ENCODE data around the gene ZFYVE9. TPM values are rescaled to one million over a fixed set of nuclear protein-coding genes. Genes with fewer than 3 reads are reported as not detected.

Gene ZFYVE9
- total and polyA plus RNA-seq, 2 of the 8 experiments (the other 6 are each of a cell fraction or from before 2014, with no cell fraction given), result 5.8 to 26.5 TPM

- H2BK20ac ChIP-seq (ENCODE audit: low read length), result no peak overlapping the region
- no peak overlapping the region for H3K23ac ChIP-seq (ENCODE audit: insufficient read length)
- no peak overlapping the region for H2BK5ac ChIP-seq (ENCODE audit: low read depth, low read length)
- H4K5ac ChIP-seq (ENCODE audit: insufficient read length, low read depth, low read length), result no peak overlapping the region
- no peak overlapping the region; a peak in 2 of 7 replicates for H3K9ac ChIP-seq (replicated peaks in 1 of 4; ENCODE audit: extremely low read depth in 1 of 4, low read depth in 3 of 4, low read length in 3 of 4)
- H2AFZ ChIP-seq (ENCODE audit: low read length), result no peak overlapping the region
- no peaks in the 10 kb centered on the region for H3K79me2 ChIP-seq (ENCODE audit: control insufficient read depth in 1 of 2, insufficient read depth in 2 of 2, low read length in 2 of 2)
- H3K4me1 ChIP-seq (replicated peaks in 1 of 4; ENCODE audit: control insufficient read depth in 3 of 4, insufficient read depth in 4 of 4, low read length in 3 of 4), result peaks cover 0 to 5% (median under 1%) of the 10 kb centered on the region in 4 experiments; a peak in 2 of 7 replicates
- WGBS, 2 experiments (ENCODE audit: extremely low coverage in 1 of 2, insufficient coverage in 1 of 2, insufficient read length in 1 of 2, insufficient replicate concordance in 2 of 2, low coverage in 1 of 2, low lambda C conversion rate in 2 of 2, missing lambda C conversion rate in 1 of 2), result 39% methylated on average over 3 of the region's 3 CpGs; no CpG with 5 or more reads in 1 of the 2 experiments
- no peak overlapping the region for H3K18ac ChIP-seq (ENCODE audit: extremely low read depth, low read length)
- H3K27ac ChIP-seq (ENCODE audit: low read depth, low read length), result 0 out of 2 replicates have a peak overlapping the region, but pooled peaks have one; percentile 26
- H3K79me1 ChIP-seq (ENCODE audit: low read depth, low read length), result no peaks in the 10 kb centered on the region
- FAIRE-seq (peak; percentile 95), DNase-seq (ENCODE audit: low read depth in 1 of 2, low spot score in 2 of 2) (peak in 1 of 2 experiments; percentile 7)
- ChIA-PET CTCF (ENCODE audit: partially characterized antibody) (interaction anchor here (0.7 to 1.1 kb wide), 2 partner anchors 14 to 29 kb away, joined by 3 read pairs; no protein-coding TSS in a partner anchor), POLR2A (ENCODE audit: partially characterized antibody) (interaction anchor here (1.0 to 1.2 kb wide), 2 partner anchors 39 to 188 kb away, joined by 4 read pairs; no protein-coding TSS in a partner anchor)
- no peak overlapping the region for H4K8ac ChIP-seq (ENCODE audit: extremely low read depth, insufficient read depth, low read length)
- H3K9me3 ChIP-seq (ENCODE audit: insufficient read depth in 2 of 2, low read depth in 1 of 2, low read length in 1 of 2), result no peaks in the 10 kb centered on the region
- no peaks in the 10 kb centered on the region for H3K23me2 ChIP-seq (ENCODE audit: low read depth, low read length)
- H3K14ac ChIP-seq (ENCODE audit: insufficient read length), result no peak overlapping the region
- H2BK120ac ChIP-seq (replicated peaks; ENCODE audit: low read depth, low read length), result no peak overlapping the region
- no peak overlapping the region for H2AK5ac ChIP-seq (ENCODE audit: low read depth, low read length)
- H3K56ac ChIP-seq (replicated peaks; ENCODE audit: insufficient read length, low read depth, low read length), result no peak overlapping the region
- H4K20me1 ChIP-seq (replicated peaks in 1 of 2; ENCODE audit: control insufficient read depth in 1 of 2, insufficient read depth in 2 of 2, low read length in 2 of 2), result no peaks in the 10 kb centered on the region
- no peak overlapping the region for H3K4me3 ChIP-seq (ENCODE audit: extremely low read depth in 1 of 4, insufficient read depth in 2 of 4, low read depth in 3 of 4, low read length in 4 of 4)
- H3K4me2 ChIP-seq (ENCODE audit: insufficient read depth in 1 of 2, low read depth in 2 of 2, low read length in 2 of 2), result peak overlapping the region in 1 of 2 experiments; percentile 15; a peak in 1 of 4 replicates
- H3K4ac ChIP-seq (replicated peaks; ENCODE audit: insufficient read length, low read depth, low read length), result no peak overlapping the region
- H2BK15ac ChIP-seq (ENCODE audit: low read length), result no peak overlapping the region
- H3K27me3 ChIP-seq (replicated peaks in 1 of 4; ENCODE audit: control insufficient read depth in 3 of 4, extremely low read depth in 1 of 4, insufficient read depth in 3 of 4, low read length in 3 of 4), result no peaks in the 10 kb centered on the region
- H4K91ac ChIP-seq (replicated peaks; ENCODE audit: insufficient read length, low read length), result no peak overlapping the region
- peak; percentile 95 for TF ChIP-seq MAFK (IDR thresholded peaks at IDR 0.05; ENCODE audit: low read depth, low read length)
- peak; percentile 11; the same call in 1 of the 2 replicates for TF ChIP-seq CEBPB (IDR thresholded peaks at IDR 0.05; ENCODE audit: low read depth, low read length)
- no peak for TF ChIP-seq SAP30 (IDR thresholded peaks at IDR 0.05; ENCODE audit: insufficient read depth, insufficient replicate concordance, low read length)
- 0 out of 8 replicates have a peak, but pooled peaks cover 0 to 3% (median 0%) of the 10 kb centered on the region in 4 experiments for H3K36me3 ChIP-seq (ENCODE audit: control insufficient read depth in 2 of 4, insufficient read depth in 4 of 4, low read length in 3 of 4)
- H2BK12ac ChIP-seq (ENCODE audit: low read depth, low read length), result no peak overlapping the region
Observed at GRCh38 chr1:52268372-52268771, 126.5 kb downstream of the ZFYVE9 start.

All from H1 (cell line).